ENCODE results near the gene EOGT.

The EOGT gene

DNA sequence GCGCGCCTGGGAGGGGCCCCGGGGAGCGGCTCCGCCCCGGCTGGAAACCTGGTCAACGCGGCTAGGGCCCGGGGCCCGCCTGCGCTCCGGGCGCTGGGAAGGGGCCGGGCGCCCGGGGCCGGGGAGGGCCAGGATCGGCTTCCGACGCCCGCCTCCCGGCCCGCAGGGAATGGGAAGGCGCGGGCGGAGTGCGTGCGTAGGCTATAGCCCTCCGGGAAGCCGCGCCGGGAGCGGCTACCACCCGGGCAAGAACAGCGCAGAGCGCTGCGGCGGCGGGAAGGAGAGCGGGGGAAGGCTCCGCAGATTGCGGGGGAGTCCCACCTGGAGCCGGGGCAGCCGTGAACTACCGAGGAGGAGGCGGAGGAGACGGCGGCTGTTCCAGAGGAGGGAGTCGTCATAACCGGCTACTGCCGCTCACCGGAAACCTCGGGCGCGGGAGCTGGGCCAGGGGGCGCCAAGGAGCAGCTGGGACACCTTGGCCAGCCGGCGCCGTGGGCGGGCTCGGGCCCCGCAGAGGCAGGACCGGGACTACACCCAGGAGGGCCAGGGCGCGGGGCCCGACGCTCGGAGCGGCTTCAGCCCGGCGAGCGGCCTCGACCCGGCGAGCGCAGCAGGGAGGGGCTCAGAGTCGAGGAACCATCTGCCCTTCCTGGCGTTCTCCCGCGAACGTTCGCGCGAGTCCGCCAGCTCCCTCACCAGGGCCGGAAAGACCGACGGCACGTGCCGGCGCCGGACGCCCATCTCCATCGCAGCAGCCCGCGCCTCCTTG is at the start of gene EOGT:
TSS of gene EOGT (minus strand) at position 432 of the 769 bp plus-strand sequence. CDS start 3,838 bp downstream, outside the sequence.
- peak within 1 kb of the TSS; percentile 83 to 98 (median 95) for H3K27ac ChIP-seq

DNA sequence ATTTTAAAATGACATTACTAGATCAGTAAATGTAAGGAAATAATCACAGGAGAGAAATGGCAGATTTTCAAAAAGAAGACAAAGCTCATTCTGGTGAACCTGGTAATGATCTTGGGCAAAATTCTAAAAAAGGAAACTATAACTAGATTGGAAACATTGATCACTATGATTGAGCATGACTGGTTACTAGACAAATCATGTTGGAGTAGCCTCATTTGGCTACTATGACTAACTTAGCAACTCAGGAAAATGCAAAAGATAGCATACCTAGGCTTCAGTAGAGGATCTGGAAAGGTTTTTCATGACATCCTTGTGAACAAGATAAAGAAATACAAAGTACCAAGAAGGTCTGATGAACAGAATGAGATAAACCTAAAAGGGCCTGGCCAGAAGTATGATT is 46.2 kb upstream of the EOGT start:
- H3K4me3 ChIP-seq = no peak overlapping the region
- peak overlapping the region in 1 of 21 experiments; percentile 84 for H3K27ac ChIP-seq

More for the DNA sequence above, at the start of gene EOGT:
- H3K4me3 ChIP-seq = peak within 1 kb of the TSS; percentile 57 to 92 (median 72)

DNA sequence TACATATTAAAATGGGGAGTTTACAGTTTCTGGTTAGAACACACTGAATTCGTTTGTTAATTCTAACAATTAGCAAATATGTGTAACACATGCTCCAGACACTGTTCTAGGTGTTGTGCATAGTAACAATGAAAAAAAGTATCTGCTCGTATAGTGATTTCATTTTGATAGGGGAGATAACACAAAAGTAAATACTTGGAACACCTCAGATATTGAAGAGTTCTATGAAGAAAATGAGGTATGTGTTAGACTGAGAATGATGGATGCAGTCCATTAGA is 45.4 kb upstream of the EOGT start:
- Histone ChIP-seq H3K27ac (peak overlapping the region in 10 of 21 experiments; percentile 3 to 84 (median 45)), H3K4me3 (no peak overlapping the region)

DNA sequence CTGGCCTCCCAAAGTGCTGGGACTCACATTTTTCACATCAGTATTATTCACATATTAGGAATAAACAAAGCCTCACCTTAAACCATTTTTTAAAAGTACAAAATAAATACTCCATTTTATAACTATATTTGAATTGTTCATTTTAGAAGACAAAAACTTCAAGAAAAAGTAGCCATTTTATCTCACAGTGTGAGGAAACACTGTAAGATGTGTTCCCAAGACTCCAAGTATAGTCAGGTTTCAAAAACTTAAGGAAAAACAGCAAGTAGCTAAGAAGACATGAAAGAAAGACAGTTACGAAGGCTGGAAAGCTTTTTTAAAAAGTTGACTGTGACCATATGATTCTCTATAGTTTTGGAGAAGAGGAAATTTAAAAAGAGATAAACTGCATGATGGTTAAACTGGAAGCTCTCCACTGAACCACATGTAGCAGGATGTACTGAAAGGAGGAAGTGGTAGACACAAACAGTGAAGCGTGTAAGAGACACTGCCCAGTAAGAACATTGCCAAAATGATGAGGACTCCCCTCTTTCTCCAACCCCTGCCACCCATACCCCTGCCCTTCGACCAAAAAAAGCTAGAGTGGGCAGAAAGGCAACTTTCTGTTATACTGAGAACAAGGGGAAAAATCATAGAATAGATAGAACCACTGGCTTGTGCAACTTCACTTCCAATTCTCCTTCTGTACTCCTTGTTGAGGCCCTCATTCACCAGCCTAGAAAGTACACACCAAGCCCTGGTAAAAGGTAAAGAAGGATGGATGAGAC is 44.9 kb upstream of the EOGT start:
- peak overlapping the region in 10 of 21 experiments; percentile 3 to 84 (median 45) for H3K27ac ChIP-seq
- H3K4me3 ChIP-seq = no peak overlapping the region

DNA sequence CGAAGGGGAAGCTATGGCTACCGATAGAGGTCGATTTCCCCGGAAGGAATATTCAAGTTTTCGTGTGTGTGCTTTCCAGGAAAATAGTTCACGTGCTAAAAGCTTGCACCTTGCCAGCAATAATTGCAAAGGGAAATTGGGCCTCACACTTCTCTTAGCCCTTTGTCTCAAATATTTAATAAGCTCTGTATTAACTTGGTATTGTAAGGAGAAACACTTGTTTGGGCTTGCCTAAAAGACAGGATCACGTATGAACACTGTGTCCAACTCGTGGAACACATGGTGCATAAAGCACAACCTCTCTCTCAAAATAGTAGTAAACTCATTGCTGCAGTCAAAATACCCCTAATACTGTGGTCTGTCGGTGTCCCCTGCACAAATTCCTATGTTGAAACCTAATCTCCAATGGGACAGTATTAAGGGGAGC is 39.0 kb upstream of the EOGT start:
- Histone ChIP-seq H3K4me3 (peak overlapping the region; percentile 61 to 87 (median 76)), H3K27ac (peak overlapping the region in 20 of 21 experiments; percentile 80 to 98 (median 94))

DNA sequence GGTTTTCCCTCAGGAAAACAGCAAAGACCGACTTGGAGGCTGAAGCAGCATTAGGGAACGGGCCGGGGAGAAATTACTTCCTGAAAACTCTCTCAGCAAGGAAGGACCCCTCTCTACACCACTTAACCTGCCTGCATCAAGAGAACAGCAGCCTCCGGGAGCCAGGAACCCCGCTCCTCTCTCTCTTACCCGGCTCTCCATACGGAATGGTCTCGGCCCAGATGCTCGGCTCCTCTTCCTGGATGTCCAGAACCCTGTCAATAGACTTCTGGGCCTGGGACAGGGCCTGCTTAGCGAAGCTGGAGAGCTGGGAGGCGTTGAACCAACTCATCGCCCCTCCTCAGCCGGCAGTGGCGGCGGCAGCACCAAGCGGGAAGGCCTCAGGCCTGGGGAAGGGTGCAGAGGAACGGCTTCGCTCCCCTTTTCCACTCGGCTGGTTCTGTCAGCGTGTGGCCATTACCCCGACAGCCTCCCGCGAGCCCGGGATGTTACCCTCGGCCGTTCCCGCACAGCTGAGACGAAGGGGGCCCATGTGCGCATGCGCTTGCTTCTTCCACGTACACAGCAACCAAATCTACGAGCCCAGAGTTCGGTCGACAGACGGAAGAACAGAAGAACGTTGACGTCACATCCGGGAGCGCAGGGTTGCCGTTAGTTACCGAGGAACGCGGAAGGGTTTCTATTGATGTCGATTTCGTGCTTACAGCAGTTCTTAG is 38.4 kb upstream of the EOGT start, which contains the start of gene TMF1:
TSS of gene TMF1 (minus strand) at position 578 of the 716 bp plus-strand sequence. CDS start at position 331, 247 bp downstream.
- H3K27ac ChIP-seq = peak within 1 kb of the TSS; percentile 42 to 98 (median 93)
- peak within 1 kb of the TSS; percentile 61 to 87 (median 76) for H3K4me3 ChIP-seq

DNA sequence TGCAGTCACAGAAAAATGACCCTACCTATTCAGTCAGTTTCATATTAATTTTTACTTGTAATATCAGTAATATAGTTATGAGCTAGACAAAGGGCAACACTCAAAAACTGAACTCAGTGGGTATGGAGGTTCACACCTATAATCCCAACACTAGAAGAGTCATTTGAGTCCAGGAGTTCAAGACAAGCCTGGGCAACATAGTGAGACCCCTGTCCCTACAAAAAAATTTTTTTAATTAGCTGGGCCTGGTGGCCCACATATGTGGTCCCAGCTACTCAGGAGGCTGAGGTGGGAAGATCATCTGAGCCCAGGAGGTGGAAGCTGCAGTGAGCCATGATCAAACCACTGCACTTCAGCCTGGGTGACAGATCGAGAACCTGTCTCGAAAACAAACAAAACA is 35.5 kb upstream of the EOGT start:
- no peak overlapping the region for H3K27ac ChIP-seq
- H3K4me3 ChIP-seq = no peak overlapping the region

DNA sequence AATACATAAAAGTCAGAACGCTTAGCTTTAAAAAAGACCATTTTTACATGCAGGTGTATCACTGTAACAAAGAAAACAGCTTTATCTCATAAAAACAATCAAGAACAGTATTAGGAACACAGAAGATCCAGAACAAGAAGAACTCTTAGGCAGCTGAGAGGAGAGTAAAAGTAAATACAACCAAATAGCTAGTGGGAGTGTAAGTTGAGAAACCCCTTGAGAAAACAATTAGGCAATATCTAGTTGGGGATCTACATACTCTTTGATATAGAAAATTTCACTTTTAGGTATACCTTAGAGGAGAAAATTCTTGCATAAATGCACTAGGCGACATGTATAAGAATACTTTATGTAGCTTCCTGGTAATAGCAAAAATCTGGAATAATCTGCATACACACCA is 31.1 kb upstream of the EOGT start:
- H3K27ac ChIP-seq = no peak overlapping the region
- H3K4me3 ChIP-seq = no peak overlapping the region

DNA sequence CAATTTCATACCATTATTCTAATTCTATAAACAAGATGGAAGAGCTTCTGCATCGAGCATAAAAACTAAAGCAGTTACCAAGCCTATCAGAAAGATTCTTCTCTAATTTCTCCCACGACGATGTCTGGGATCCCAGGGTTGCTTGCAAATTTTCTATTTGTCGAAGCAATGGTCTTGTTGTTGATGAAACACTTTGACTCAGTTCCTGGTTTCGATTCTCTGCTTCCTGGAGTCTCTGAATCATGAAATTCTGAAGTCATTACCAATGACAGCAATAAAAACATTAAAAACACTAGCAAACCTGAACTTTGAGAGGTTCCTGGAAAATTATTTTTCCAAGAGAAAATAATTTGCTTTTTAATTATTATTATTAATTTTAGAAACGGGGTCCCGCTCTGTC is 20.0 kb upstream of the EOGT start:
- Histone ChIP-seq H3K27ac (no peak overlapping the region), H3K4me3 (no peak overlapping the region)

DNA sequence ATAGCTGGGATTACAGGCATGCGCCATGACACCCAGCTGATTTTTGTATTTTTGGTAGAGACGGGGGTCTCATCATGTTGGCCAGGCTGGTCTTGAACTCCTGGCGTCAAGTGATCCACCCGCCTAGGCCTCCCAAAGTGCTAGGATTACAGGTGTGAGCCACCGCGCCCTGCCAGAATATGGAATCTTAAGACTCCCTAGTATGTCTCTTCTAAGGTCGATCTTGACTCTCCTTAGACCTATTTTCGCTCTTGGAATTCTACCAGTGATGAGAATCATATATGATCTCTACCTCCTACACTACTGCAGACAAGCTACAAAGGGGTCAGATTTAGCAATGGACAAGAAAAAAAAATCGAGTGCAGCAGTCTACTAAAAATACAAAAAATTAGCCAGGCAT is 19.3 kb upstream of the EOGT start:
- Histone ChIP-seq H3K27ac (no peak overlapping the region), H3K4me3 (no peak overlapping the region)

DNA sequence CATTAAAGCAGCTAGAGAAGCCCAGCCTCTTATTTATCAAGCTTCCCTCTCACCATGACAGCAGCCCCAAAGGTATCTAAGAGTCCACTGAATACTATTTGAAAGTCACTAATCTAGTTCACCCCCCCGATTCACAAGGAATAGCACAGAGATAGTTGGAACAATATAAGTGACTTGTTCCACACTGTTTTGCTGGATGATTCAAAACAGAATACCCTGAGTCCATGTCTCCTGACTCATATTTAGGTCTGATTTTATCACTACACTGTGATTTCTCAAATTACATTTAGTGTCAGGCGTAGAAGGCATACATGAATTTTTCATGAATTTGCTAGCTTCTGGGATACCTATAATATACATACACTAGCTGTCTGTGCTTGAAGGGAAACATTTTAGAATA is 18.7 kb upstream of the EOGT start:
- Histone ChIP-seq H3K27ac (no peak overlapping the region), H3K4me3 (no peak overlapping the region)

DNA sequence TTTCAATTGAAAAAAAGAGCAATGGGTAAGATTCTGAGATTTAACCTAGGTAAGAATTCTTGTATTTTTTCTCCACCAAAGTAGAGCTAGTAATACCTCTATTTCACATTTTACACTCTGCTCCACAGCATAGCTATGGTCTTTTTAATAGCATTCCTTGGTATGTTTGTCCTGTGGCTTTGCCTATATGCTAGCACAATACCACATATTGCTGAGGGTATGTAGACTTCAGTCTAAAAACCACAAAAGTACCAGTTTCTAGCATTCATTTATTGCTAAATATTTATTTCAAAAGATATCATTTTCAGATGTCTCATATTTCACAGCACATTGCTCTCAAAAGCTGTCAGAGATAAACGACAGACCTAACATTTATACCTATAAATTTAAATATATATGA is 18.2 kb upstream of the EOGT start:
- no peak overlapping the region for H3K4me3 ChIP-seq
- H3K27ac ChIP-seq = no peak overlapping the region

DNA sequence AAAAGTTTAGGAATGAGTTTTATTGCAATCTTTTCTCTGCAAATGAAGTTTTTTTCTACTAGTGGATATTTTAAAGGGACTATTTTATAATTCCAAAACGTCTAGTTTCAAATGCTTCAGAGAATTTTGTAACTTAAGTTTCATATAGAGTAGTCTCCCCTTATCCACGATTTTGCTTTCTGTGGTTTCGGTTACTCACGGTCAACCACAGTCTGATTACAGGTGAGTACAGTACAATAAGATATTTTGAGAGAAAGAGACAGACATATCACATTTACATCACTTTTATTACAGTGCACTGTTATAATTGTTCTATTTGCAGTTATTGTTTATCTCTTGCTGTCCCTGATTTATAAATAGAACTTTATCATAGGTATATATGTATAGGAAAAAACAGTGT is 7.4 kb upstream of the EOGT start:
- Histone ChIP-seq H3K4me3 (no peak overlapping the region), H3K27ac (no peak overlapping the region)

DNA sequence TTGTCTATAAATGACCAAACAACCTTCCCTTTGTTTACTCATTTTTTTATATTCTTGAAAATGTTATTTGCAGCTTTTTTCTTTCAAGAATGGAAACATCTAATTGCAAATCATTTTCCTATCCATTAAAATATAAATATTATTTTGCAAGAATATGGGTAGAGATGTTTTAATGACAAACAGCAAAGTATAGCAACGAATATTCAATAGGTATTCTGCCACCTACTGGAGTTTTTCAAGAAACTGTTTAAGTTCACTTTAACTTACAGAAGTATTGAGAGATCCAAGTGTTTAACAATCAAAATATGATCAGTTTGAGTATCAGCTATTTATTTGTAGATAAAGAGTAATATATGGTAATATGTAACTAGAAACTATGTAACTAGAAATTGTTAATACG is 6.9 kb upstream of the EOGT start:
- H3K27ac ChIP-seq = no peak overlapping the region

DNA sequence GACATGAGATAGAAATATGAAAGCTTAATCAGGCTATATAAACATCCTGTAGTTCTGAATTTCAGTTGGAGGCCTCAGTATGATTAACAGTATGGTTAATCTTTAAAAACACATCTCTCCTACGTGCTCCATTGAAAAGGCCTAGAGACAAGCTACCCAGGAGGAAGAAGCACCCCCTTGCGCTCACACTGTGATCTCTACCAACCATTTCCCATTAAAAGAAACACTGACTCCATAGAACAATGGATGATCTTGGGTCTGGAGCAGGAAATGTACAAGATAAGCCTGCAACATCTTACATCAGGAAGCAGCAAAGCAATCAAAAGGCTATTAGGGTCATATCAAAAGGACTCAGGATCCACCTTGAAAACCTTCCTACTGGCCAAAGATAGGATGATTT is 3.4 kb upstream of the EOGT start:
- Histone ChIP-seq H3K27ac (no peak overlapping the region), H3K4me3 (no peak overlapping the region)

More for the DNA sequence above, 6.9 kb upstream of the EOGT start:
- no peak overlapping the region for H3K4me3 ChIP-seq

DNA sequence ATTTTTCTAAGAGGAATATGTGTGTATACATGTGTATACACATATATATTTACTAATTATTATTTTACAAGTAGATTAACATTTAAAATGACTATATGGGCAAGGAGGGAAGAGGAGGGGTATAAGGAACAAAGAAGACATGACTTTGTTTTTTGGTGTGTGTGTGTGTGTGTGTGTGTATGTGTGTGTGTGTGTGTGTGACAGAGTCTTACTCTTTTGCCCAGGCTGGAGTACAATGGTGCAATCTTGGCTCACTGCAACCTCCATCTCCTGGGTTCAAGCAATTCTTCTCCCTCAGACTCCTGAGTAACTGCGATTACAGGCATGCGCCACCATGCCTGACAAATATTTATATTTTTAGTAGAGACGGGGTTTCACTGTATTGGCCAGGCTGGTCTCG is 2.6 kb upstream of the EOGT start:
- H3K27ac ChIP-seq = no peak overlapping the region
- no peak overlapping the region for H3K4me3 ChIP-seq

DNA sequence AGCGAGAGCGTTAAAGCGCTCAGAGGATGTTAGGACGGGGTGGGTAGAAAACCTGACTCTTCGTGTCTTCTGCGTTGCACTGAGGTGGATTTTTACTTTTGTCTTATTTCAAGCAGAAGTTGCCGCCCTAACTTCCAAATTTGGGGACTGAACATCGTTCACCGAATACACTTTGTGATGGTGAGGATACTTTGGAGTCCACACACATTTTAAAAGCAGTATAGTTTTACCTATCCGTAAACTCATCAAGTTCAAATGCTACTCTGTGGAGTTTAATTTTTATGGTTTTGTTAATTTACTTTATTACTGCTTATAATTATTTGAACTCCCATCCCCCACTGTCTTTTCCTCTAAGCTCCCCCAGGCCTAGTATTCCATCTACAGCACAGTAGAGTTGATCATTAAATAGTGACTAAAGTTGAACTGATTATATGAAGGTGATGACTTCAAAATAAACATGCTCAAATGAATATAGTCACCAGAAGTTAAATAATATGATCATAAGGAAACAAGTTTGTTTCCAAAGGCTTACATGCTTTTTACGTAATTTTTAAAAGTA is 617 bp upstream of the EOGT start:
- peak overlapping the region; percentile 57 to 92 (median 72) for H3K4me3 ChIP-seq

DNA sequence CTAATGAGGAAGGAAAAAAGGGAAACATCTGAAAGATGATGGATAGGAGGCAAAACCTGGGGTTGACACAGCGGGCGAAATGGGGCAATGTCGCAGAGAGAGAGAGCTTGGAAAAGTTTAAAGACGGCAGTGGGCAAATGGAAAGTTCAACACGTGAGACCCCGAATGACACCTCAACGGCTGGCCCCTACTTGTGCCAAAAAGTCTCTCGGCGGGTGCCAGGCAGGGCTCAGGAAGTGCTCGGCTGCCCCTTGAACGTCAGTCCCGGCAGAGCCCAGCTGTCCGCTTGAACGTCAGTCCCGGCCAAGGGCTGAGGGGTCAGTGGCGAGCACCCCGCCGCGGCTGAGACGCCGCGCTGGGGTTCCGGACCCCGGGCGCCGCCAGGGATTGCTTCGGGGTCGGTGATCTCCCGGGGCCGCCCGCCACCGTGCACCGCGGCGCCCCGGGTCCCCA is 658 bp downstream of the EOGT start:
- Histone ChIP-seq H3K27ac (peak overlapping the region; percentile 83 to 98 (median 95)), H3K4me3 (peak overlapping the region; percentile 57 to 92 (median 72))

More for the DNA sequence above, 617 bp upstream of the EOGT start:
- H3K27ac ChIP-seq = peak overlapping the region; percentile 83 to 98 (median 95)

DNA sequence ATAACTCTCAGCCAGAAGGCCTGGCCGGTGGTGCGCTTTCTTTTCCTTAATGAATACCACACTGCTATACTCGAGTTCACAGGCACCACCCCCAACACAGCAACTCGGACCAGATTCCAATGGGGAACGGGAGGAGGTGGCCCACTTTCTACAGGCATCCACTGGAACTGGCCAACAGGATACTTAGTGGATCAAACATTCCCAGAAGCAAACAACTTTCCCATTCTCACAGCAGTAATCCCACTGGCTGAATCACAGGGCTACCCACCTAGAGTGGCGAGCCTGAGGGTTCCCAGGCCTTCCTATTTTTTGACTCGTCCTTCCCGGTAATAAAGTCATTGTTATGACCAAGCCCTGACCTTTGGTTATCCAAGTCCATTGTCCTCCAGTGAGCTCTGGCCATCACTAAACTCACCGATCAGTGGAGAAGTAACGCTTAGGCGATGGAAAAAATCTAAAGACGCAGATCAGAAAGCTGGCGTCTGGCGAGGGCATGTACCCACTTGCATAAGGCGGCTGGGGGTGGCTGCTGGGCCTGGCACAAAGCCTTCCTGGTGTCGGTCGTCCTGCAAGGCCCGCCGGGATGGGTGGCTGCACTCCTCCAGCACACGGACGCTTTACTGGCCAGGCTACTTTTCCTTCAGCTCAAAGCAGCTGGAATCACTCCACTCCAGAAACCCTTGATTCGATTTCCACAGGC is 1.2 kb downstream of the EOGT start:
- H3K4me3 ChIP-seq = peak overlapping the region; percentile 57 to 92 (median 72)
- H3K27ac ChIP-seq = peak overlapping the region in 20 of 21 experiments; percentile 83 to 98 (median 96)
